ENCODE measurements around the gene IGF2R.

Gene IGF2R

DNA sequence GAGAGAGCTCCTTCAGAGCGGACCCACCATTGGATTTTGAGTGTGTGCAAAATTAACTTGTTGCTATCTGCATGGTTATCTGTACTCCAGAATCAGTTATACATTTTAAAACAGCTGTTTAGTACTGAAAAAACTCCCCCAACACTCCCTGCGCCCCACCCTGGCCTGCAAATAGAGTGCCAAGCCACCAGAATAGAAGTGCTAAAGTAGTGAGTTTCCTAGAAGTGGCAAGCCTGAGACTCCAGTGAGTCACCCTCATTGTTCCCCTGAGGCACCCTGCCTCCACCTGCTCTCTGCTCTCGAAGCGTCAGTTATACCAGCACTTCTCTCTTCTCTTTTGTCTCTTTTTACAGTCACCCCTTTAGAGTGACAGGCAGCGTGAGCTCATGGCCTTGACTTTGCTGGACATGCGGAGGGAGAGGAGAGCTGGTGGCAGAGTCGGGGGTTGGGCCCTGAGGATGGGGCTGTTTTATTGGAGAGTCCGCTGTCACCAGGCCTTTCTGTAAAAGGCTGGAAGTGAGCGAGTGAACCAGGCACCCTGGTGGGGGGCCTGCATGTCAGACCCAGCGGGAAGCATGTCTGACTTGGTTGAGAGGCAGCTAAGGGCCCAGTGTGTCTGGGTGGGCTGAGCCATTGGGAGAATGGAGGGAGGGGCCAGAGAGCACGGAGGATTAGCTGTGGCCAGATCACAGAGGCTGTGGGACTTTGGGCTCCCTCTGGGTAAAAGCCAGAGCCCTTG, 10.4 kb downstream of the IGF2R start:
- DNase-seq (ENCODE audit: low read depth) = peak; percentile 88
- no peak for TF ChIP-seq CTCF (IDR thresholded peaks at IDR 0.05; ENCODE audit: insufficient read depth, low read depth, low read length, missing control alignments)
- no peak overlapping the region for H3K4me3 ChIP-seq (ENCODE audit: low read length)

GRCh38 chr6:159980474-159980873, 11.6 kb downstream of the IGF2R start:
- no peak overlapping the region for H3K4me3 ChIP-seq (ENCODE audit: low read length)
- DNase-seq (ENCODE audit: low read depth) = no peak
- TF ChIP-seq CTCF (IDR thresholded peaks at IDR 0.05; ENCODE audit: insufficient read depth, low read depth, low read length, missing control alignments) = no peak

DNA sequence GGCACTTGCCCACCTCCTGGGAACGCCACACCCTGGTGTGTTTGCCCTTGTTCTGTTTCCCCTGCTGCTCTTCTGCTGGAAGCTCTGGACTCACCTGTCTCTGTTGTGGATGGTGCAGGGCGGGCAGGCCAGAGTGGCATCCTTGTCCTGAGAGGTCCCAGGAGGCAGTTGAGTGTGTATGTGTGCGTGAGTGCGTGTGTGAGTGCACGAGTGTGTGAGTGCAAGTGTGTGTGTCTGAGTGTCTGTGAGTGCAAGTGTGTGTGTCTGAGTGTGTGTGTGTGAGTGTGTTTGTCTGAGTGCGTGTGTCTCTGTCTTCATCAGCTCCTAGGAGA, 12.2 kb downstream of the IGF2R start:
- no peak overlapping the region for H3K4me3 ChIP-seq (ENCODE audit: low read length)

DNA sequence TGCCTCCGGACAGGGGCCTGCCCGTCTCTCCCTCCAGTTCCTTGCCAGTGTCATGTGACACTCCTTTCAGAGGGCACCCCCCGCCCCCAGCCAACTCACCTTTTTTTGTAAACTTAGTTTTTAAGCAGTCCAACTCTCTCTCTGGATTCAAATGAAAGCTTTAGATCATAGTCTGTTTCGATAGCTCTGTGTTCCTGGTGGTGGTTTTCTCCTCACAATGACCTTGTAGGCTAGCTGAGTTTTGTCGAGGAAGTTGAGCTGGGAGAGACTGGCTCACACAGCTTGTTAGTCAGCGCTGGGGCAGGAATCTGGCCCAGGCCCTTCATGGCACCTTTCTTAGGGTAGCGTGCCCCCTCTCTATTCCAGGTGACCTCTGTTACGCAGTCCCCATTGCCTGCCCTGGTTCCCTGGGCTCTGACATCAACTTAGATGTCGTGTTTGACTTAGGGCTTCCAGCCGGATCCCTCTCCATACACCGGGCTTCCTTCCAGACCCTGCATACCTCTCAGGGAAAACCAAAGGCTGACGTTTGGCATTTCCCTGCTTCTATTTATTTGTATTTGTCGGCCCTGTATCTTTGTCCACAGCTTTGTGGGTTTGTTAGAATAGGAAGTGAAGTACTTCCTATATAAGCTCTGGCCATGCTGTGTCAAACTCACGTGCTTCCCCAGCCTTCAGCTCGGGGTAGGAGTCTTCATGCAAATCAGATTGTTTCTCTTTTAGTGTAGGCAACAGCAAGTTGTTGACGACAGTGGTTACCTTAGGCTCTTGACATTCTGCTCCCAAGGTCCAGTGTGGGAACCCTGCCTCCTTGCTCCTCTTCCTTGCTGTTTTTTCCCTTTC, 12.7 kb downstream of the IGF2R start:
- no peak for TF ChIP-seq CTCF (IDR thresholded peaks at IDR 0.05; ENCODE audit: insufficient read depth, low read depth, low read length, missing control alignments)
- peak; percentile 44 for DNase-seq (ENCODE audit: low read depth)
- H3K4me3 ChIP-seq (ENCODE audit: low read length) = no peak overlapping the region

More for the DNA sequence above, 12.2 kb downstream of the IGF2R start:
- no peak for DNase-seq (ENCODE audit: low read depth)
- no peak for TF ChIP-seq CTCF (IDR thresholded peaks at IDR 0.05; ENCODE audit: insufficient read depth, low read depth, low read length, missing control alignments)

- H3K4me3 ChIP-seq (ENCODE audit: low read length) = no peak overlapping the region
- peak; percentile 61 for DNase-seq (ENCODE audit: low read depth)
- TF ChIP-seq CTCF (IDR thresholded peaks at IDR 0.05; ENCODE audit: insufficient read depth, low read depth, low read length, missing control alignments) = no peak
Measured at GRCh38 chr6:159982731-159983506, 14.0 kb downstream of the IGF2R start.

GRCh38 chr6:159983641-159984080, 14.8 kb downstream of the IGF2R start:
- H3K4me3 ChIP-seq (ENCODE audit: low read length) = no peak overlapping the region
- no peak for DNase-seq (ENCODE audit: low read depth)
- TF ChIP-seq CTCF (IDR thresholded peaks at IDR 0.05; ENCODE audit: insufficient read depth, low read depth, low read length, missing control alignments) = no peak
